Measurements from ENCODE around the gene TBC1D16. TPM values are rescaled to one million over a fixed set of nuclear protein-coding genes. Genes with fewer than 3 reads are reported as not detected.

TBC1D16 gene
- total RNA-seq, 1 donor from 2014 or later, result 21.2 TPM

- H3K27me3 Mint-ChIP-seq (ENCODE audit: insufficient read depth, low read depth), result peaks cover 11% of the 10 kb centered on the region
- peaks cover 33% of the 10 kb centered on the region for H3K4me1 Mint-ChIP-seq
- H3K27ac Mint-ChIP-seq, result peak overlapping the region; percentile 63
- H3K4me3 ChIP-seq, result no peak overlapping the region
- no peaks in the 10 kb centered on the region for H3K9me3 Mint-ChIP-seq
- no peaks in the 10 kb centered on the region for H3K4me1 ChIP-seq
- peaks cover 7% of the 10 kb centered on the region for H3F3A ChIP-seq (ENCODE audit: low read depth)
- H3K79me2 ChIP-seq (ENCODE audit: low read depth), result no peaks in the 10 kb centered on the region
- TF ChIP-seq CTCF (IDR thresholded peaks at IDR 0.05) (no peak), EZH2phosphoT487 (IDR thresholded peaks at IDR 0.05) (no peak), EZH2 (IDR thresholded peaks at IDR 0.05) (no peak)
- H3K36me3 Mint-ChIP-seq, result no peaks in the 10 kb centered on the region
- H2AFZ ChIP-seq (replicated peaks), result no peak overlapping the region
- peaks cover 4% of the 10 kb centered on the region for H4K20me1 ChIP-seq (ENCODE audit: low read depth)
- no peaks in the 10 kb centered on the region for H3K36me3 ChIP-seq
- no peak for DNase-seq (ENCODE audit: low spot score)
- H3K4me3 Mint-ChIP-seq, result peak overlapping the region; percentile 27
- no peaks in the 10 kb centered on the region for H3K9me3 ChIP-seq (ENCODE audit: low read depth)
- H3K9ac ChIP-seq, result no peak overlapping the region
- no peak overlapping the region for H3K4me2 ChIP-seq
- no peak overlapping the region for H3K27ac ChIP-seq
- peaks cover 33% of the 10 kb centered on the region for H3K27me3 ChIP-seq
Observed at GRCh38 chr17:79924639-79924976, 111.1 kb downstream of the TBC1D16 start.

GRCh38 chr17:79923974-79924638, 111.6 kb downstream of the TBC1D16 start:
- Histone ChIP-seq H3F3A (ENCODE audit: low read depth) (peaks cover 4% of the 10 kb centered on the region), H3K4me2 (no peak overlapping the region), H2AFZ (replicated peaks) (no peak overlapping the region), H3K9ac (no peak overlapping the region), H3K27me3 (peaks cover 28% of the 10 kb centered on the region), H3K36me3 (no peaks in the 10 kb centered on the region), H3K79me2 (ENCODE audit: low read depth) (no peaks in the 10 kb centered on the region), H3K27ac (no peak overlapping the region), H3K4me3 (no peak overlapping the region), H3K4me1 (no peaks in the 10 kb centered on the region), H3K9me3 (ENCODE audit: low read depth) (no peaks in the 10 kb centered on the region), H4K20me1 (ENCODE audit: low read depth) (peaks cover 4% of the 10 kb centered on the region)
- peak overlapping the region; percentile 27 for H3K4me3 Mint-ChIP-seq
- DNase-seq (ENCODE audit: low spot score), result peak; percentile 90
- H3K27me3 Mint-ChIP-seq (ENCODE audit: insufficient read depth, low read depth), result peaks cover 11% of the 10 kb centered on the region
- no peaks in the 10 kb centered on the region for H3K36me3 Mint-ChIP-seq
- H3K27ac Mint-ChIP-seq, result no peak overlapping the region
- H3K9me3 Mint-ChIP-seq, result no peaks in the 10 kb centered on the region
- H3K4me1 Mint-ChIP-seq, result peaks cover 33% of the 10 kb centered on the region
- TF ChIP-seq EZH2 (IDR thresholded peaks at IDR 0.05) (no peak), CTCF (IDR thresholded peaks at IDR 0.05) (peak; percentile 89), EZH2phosphoT487 (IDR thresholded peaks at IDR 0.05) (no peak)

- Mint-ChIP-seq H3K36me3 (no peaks in the 10 kb centered on the region), H3K27me3 (ENCODE audit: insufficient read depth, low read depth) (peaks cover 8% of the 10 kb centered on the region), H3K4me3 (no peak overlapping the region), H3K4me1 (peaks cover 32% of the 10 kb centered on the region), H3K27ac (no peak overlapping the region), H3K9me3 (no peaks in the 10 kb centered on the region)
- Histone ChIP-seq H3F3A (ENCODE audit: low read depth) (no peaks in the 10 kb centered on the region), H3K4me1 (no peaks in the 10 kb centered on the region), H3K36me3 (no peaks in the 10 kb centered on the region), H3K9ac (no peak overlapping the region), H2AFZ (replicated peaks) (no peak overlapping the region), H3K79me2 (ENCODE audit: low read depth) (no peaks in the 10 kb centered on the region), H4K20me1 (ENCODE audit: low read depth) (peaks cover 4% of the 10 kb centered on the region), H3K9me3 (ENCODE audit: low read depth) (no peaks in the 10 kb centered on the region), H3K4me2 (no peak overlapping the region), H3K4me3 (no peak overlapping the region), H3K27me3 (peaks cover 15% of the 10 kb centered on the region), H3K27ac (no peak overlapping the region)
- TF ChIP-seq CTCF (IDR thresholded peaks at IDR 0.05) (no peak), EZH2phosphoT487 (IDR thresholded peaks at IDR 0.05) (no peak), EZH2 (IDR thresholded peaks at IDR 0.05) (no peak)
- DNase-seq (ENCODE audit: low spot score), result no peak
Observed at GRCh38 chr17:79922798-79923197, 112.9 kb downstream of the TBC1D16 start.
